Natural killer cell (primary cell): Measurements from ENCODE around the gene PNKD. TPM values are rescaled to one million over a fixed set of nuclear protein-coding genes. Genes with fewer than 3 reads are reported as not detected.

Experiments
- ATAC-seq, 3 donors: fragments of 150-1000 bp in 2 of 3; fragments of 200-7000 bp in 1 of 3; cut with Tn5 transposase; 1 replicate in 1 of 3; 2 replicates in 2 of 3; pipeline ENCODE4 v1.10.0; 2021; ENCODE audit warnings: mild to moderate bottlenecking in 2 of 3, moderate library complexity in 2 of 3
- DNase-seq, 2 donors: peaks; one replicate each; pipeline versions ENCODE4 v3.0.0 to v3.0.0-alpha.2; 2013 to 2021; ENCODE audit warnings: mixed read lengths in 1 of 2
- H3K27ac ChIP-seq: one replicate; pipeline ENCODE4 v1.5.1; 2013; ENCODE audit warnings: mild to moderate bottlenecking, low read length
- H3K27me3 ChIP-seq: one replicate; pipeline ENCODE4 v1.6.1; 2013; ENCODE audit warnings: low read length; ENCODE audit not compliant: control insufficient read depth, insufficient read depth
- H3K36me3 ChIP-seq: one replicate; pipeline ENCODE4 v1.6.1; 2013; ENCODE audit warnings: low read length; ENCODE audit not compliant: control insufficient read depth, insufficient read depth
- H3K4me1 ChIP-seq: one replicate; pipeline ENCODE4 v1.6.1; 2013; ENCODE audit warnings: low read length; ENCODE audit not compliant: control insufficient read depth, insufficient read depth
- H3K4me3 ChIP-seq: one replicate; pipeline ENCODE4 v1.5.1; 2013; ENCODE audit warnings: low read length
- H3K9me3 ChIP-seq: one replicate; pipeline ENCODE4 v1.6.1; 2013; ENCODE audit warnings: low read length; ENCODE audit not compliant: control insufficient read depth, insufficient read depth
- H3K27ac Mint-ChIP-seq, 2 donors: one replicate each; pipeline ENCODE4 v1.8.0; 2022; ENCODE audit warnings: mild to moderate bottlenecking in 2 of 2, mixed read lengths in 2 of 2, moderate library complexity in 1 of 2
- H3K27me3 Mint-ChIP-seq, 2 donors: one replicate each; pipeline ENCODE4 v1.8.0; 2022; ENCODE audit warnings: low read depth in 2 of 2, mixed read lengths in 2 of 2
- H3K36me3 Mint-ChIP-seq: one replicate; pipeline ENCODE4 v1.8.0; 2022; ENCODE audit warnings: mixed read lengths
- H3K4me1 Mint-ChIP-seq, 2 donors: one replicate each; pipeline ENCODE4 v1.8.0; 2022; ENCODE audit warnings: mixed read lengths in 2 of 2
- H3K4me3 Mint-ChIP-seq: one replicate; pipeline ENCODE4 v1.8.0; 2022; ENCODE audit warnings: mild to moderate bottlenecking, moderate library complexity, mixed read lengths
- H3K9me3 Mint-ChIP-seq, 2 donors: one replicate each; pipeline ENCODE4 v1.8.0; 2022; ENCODE audit warnings: mixed read lengths in 2 of 2
- WGBS: methylation state at CpG from one replicate; pipeline ENCODE4 v1.1.7; 2013; ENCODE audit warnings: missing lambda C conversion rate; ENCODE audit not compliant: insufficient coverage; 5-methylcytosine and 5-hydroxymethylcytosine counted together
- intact Hi-C: fragments of 100-400 bp; cut with micrococcal nuclease; formaldehyde crosslinking; loops from one replicate; pipeline ENCODE4 v1.14.2; 2022
- total RNA-seq, 4 donors: library from RNA; stranded (reverse); fragments of 120-200 nt in 1 of 4; gene quantifications; one replicate each; pipeline versions ENCODE4 v1.2.3 to v1.2.4, GENCODE V29; 2013 to 2022
- TF ChIP-seq, protein P1 (sequence below): fragments of 200-600 bp; IDR thresholded peaks from one replicate; pipeline ENCODE4 v1.8.0; 2022; ENCODE audit warnings: antibody characterized with exemption

Gene PNKD
- total RNA-seq, 3 donors from 2014 or later (not counting 1 experiment from before 2014, with no cell fraction given) = 18.8 to 21.3 (median 18.9) TPM

DNA sequence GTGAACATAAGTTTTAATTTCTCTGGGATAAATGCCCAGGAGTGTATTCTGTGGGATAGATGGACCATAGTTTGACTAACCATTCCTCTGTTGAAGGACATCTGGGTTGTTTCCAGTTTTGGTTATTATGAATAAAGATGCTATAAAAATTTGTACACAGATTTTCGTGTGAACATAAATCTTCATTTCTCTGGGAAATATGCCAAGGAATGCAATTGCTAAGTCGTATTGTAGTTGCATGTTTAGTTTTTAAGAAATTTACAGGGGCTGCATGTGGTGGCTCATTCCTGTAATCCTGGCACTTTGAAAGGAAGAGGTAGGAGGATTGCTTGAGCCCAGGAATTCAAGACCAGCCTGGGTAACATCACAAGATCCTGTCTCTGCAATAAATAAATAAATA, 104.9 kb downstream of the PNKD start:
- H3K4me1 Mint-ChIP-seq = peaks cover 0 to 11% of the 10 kb centered on the region in 2 donors
- Histone ChIP-seq H3K27ac (no peak overlapping the region), H3K4me1 (peaks cover 10% of the 10 kb centered on the region), H3K9me3 (no peaks in the 10 kb centered on the region), H3K4me3 (no peak overlapping the region), H3K27me3 (no peaks in the 10 kb centered on the region), H3K36me3 (no peaks in the 10 kb centered on the region)
- H3K4me3 Mint-ChIP-seq = no peak overlapping the region
- H3K9me3 Mint-ChIP-seq = no peaks in the 10 kb centered on the region
- intact Hi-C loops = no loop called here
- H3K27me3 Mint-ChIP-seq = no peaks in the 10 kb centered on the region
- ATAC-seq = no peak
- DNase-seq = no peak
- 64% methylated on average over 2 of the region's 2 CpGs for WGBS
- no peaks in the 10 kb centered on the region for H3K36me3 Mint-ChIP-seq
- TF ChIP-seq, protein P1, sequence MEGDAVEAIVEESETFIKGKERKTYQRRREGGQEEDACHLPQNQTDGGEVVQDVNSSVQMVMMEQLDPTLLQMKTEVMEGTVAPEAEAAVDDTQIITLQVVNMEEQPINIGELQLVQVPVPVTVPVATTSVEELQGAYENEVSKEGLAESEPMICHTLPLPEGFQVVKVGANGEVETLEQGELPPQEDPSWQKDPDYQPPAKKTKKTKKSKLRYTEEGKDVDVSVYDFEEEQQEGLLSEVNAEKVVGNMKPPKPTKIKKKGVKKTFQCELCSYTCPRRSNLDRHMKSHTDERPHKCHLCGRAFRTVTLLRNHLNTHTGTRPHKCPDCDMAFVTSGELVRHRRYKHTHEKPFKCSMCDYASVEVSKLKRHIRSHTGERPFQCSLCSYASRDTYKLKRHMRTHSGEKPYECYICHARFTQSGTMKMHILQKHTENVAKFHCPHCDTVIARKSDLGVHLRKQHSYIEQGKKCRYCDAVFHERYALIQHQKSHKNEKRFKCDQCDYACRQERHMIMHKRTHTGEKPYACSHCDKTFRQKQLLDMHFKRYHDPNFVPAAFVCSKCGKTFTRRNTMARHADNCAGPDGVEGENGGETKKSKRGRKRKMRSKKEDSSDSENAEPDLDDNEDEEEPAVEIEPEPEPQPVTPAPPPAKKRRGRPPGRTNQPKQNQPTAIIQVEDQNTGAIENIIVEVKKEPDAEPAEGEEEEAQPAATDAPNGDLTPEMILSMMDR = no peak
- no peak overlapping the region for H3K27ac Mint-ChIP-seq

DNA sequence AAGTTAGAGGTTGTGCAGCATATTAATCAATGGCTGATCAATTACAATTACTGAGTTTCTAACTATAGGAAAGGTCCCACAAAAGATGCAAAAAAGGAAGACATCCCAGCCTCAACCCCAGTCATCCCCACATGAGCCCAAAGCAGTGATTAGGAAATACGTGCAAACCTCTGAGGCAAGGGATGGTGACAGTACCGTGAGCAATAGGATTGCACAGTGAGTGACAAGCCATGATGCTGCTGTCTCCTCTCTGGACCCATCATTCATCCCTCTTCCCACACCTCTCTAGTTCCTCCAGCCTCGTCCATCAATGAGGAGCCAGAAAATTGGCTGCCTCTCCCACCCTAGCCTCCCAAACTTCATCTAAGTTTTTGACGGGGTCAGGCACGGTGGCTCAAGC, 107.7 kb downstream of the PNKD start:
- DNase-seq (no peak), ATAC-seq (peak in 1 of 3 donors; percentile 27)
- Mint-ChIP-seq H3K27me3 (no peaks in the 10 kb centered on the region), H3K9me3 (no peaks in the 10 kb centered on the region), H3K4me1 (peaks cover 6 to 20% of the 10 kb centered on the region in 2 donors), H3K4me3 (no peak overlapping the region), H3K27ac (no peak overlapping the region), H3K36me3 (no peaks in the 10 kb centered on the region)
- no peaks in the 10 kb centered on the region for H3K27me3 ChIP-seq
- whole genome bisulfite sequencing = 85% methylated on average over 5 of the region's 5 CpGs
- intact Hi-C loops = no loop called here
- H3K27ac ChIP-seq = no peak overlapping the region
- TF ChIP-seq, protein P1 = no peak
- H3K36me3 ChIP-seq = no peaks in the 10 kb centered on the region
- H3K4me3 ChIP-seq = no peak overlapping the region
- H3K4me1 ChIP-seq = peaks cover 9% of the 10 kb centered on the region
- H3K9me3 ChIP-seq = no peaks in the 10 kb centered on the region

DNA sequence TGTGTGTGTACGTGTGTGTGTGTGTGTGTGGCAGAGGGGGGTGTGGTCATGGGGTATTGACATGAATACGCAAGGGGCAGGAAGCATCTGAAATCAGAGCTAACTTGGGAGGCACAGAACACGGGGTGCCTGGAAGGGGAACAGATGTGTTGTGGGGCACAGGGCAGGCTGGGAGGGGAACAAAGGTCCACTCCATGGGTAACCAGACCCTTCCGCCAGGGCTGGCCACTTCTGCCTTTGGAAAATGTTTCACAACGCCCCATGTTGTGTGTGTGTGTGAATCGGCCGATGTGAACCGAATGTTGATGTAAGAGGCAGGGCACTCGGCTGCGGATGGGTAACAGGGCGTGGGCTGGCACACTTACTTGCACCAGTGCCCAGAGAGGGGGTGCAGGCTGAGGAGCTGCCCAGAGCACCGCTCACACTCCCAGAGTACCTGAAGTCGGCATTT, 111.6 kb downstream of the PNKD start, which contains the start of gene SLC11A1:
SLC11A1 (plus strand) TSS at position 358 of the 451 bp plus-strand sequence. CDS start 96 bp downstream, outside the sequence.
- H3K4me3 ChIP-seq = no peak within 1 kb of the TSS
- DNase-seq (no peak), ATAC-seq (peak; percentile 31 to 72 (median 35))
- no peaks in the 10 kb centered on the region for H3K36me3 ChIP-seq
- H3K27ac ChIP-seq = peak within 1 kb of the TSS; percentile 53
- H3K27me3 Mint-ChIP-seq = no peaks in the 10 kb centered on the region
- no peaks in the 10 kb centered on the region for H3K36me3 Mint-ChIP-seq
- 81% methylated on average over 13 of the region's 13 CpGs for WGBS
- TF ChIP-seq, protein P1 = no peak
- H3K27ac Mint-ChIP-seq = peak within 1 kb of the TSS in 1 of 2 donors; percentile 55
- intact Hi-C loops = no loop called here
- H3K4me1 Mint-ChIP-seq = peaks cover 6 to 21% of the 10 kb centered on the region in 2 donors
- H3K4me1 ChIP-seq = peaks cover 11% of the 10 kb centered on the region
- peaks cover under 1% of the 10 kb centered on the region for H3K27me3 ChIP-seq
- no peaks in the 10 kb centered on the region for H3K9me3 ChIP-seq
- H3K4me3 Mint-ChIP-seq = peak within 1 kb of the TSS; percentile 25
- H3K9me3 Mint-ChIP-seq = no peaks in the 10 kb centered on the region

DNA sequence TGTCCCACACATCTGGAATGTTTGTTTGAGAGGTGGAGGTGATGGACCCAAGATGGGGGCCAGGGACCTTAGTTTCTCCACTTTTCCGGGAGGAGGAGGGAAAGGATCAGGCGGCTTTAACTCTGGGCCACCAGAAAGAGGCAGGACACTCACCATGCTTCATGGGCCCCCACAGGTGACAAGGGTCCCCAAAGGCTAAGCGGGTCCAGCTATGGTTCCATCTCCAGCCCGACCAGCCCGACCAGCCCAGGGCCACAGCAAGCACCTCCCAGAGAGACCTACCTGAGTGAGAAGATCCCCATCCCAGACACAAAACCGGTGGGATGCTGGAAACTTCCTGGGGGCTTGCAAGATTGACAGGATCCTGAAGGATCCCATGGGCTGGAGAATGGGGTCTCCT, 112.5 kb downstream of the PNKD start:
- H3K4me3 ChIP-seq = no peak overlapping the region
- Mint-ChIP-seq H3K36me3 (no peaks in the 10 kb centered on the region), H3K9me3 (no peaks in the 10 kb centered on the region), H3K27me3 (peaks cover 0 to 2% of the 10 kb centered on the region in 2 donors), H3K4me3 (no peak overlapping the region), H3K4me1 (peaks cover 6 to 27% of the 10 kb centered on the region in 2 donors), H3K27ac (no peak overlapping the region)
- H3K9me3 ChIP-seq = no peaks in the 10 kb centered on the region
- DNase-seq (no peak), ATAC-seq (no peak)
- TF ChIP-seq, protein P1 = no peak
- H3K36me3 ChIP-seq = no peaks in the 10 kb centered on the region
- peaks cover 4% of the 10 kb centered on the region for H3K27me3 ChIP-seq
- WGBS = 92% methylated on average over 6 of the region's 6 CpGs
- intact Hi-C loops = no loop called here
- H3K4me1 ChIP-seq = peaks cover 20% of the 10 kb centered on the region
- peak overlapping the region; percentile 45 for H3K27ac ChIP-seq
